DND-41 (cell line): ENCODE measurements around the gene DPPA3.

ENCODE experiments used
- CTCF ChIP-seq: IDR thresholded peaks from 2 replicates; pipeline ENCODE4 v1.5.1; 2012; ENCODE audit warnings: borderline replicate concordance, low read length, moderate library complexity, mild to moderate bottlenecking; ENCODE audit not compliant: poor library complexity, severe bottlenecking; ENCODE audit errors: extremely low read depth
- EZH2 ChIP-seq: IDR thresholded peaks from 3 replicates; pipeline ENCODE4 v1.6.1; 2012; ENCODE audit warnings: borderline replicate concordance, low read depth, mild to moderate bottlenecking, moderate library complexity, low read length, inconsistent platforms; ENCODE audit not compliant: severe bottlenecking

- TF ChIP-seq CTCF (no peak), EZH2 (no peak)
Observed at GRCh38 chr12:7693793-7694192, 17.4 kb upstream of the DPPA3 start.
